A204.1 (cell line): ENCODE results near the gene CORO7.

Experiments
- FAIRE-seq: peaks from 2 replicates; lab custom pipeline; 2012; peaks lifted over from hg19 to GRCh38; lab: Jason Lieb, UNC

Gene CORO7

DNA sequence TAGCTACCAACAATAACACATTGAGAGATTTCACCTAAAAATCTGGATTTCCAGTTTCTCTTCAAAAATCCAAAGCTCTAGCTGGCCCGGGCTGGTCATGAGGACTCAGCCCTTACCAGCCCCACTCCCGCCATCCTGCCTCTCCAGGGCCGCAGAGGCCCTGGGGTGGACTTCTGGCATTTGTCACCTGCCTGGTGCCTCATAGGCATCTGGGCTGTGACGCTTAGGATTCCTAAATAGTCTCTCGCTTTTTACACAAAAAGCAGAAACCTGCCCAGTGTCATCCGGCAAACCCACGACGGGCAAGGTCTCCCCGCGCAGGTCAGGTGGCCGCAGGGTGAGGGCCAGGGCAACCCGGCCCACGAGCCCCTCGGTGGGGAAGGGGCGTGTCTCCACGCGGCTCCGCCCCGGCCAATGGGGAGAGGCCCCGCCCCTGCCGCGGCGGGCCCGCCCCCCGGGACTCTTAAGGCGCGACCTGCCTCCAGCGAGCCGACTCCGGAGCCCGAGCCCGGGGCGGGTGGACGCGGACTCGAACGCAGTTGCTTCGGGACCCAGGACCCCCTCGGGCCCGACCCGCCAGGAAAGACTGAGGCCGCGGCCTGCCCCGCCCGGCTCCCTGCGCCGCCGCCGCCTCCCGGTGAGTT is 44.9 kb downstream of the CORO7 start, which contains the start of gene VASN:
Gene VASN (plus strand): TSS at position 492 of the 644 bp plus-strand sequence. CDS start 9,030 bp downstream, outside the sequence.
- FAIRE-seq: no peak

- no peak for FAIRE-seq
Observed at GRCh38 chr16:4370570-4371356, 45.6 kb downstream of the CORO7 start.

DNA sequence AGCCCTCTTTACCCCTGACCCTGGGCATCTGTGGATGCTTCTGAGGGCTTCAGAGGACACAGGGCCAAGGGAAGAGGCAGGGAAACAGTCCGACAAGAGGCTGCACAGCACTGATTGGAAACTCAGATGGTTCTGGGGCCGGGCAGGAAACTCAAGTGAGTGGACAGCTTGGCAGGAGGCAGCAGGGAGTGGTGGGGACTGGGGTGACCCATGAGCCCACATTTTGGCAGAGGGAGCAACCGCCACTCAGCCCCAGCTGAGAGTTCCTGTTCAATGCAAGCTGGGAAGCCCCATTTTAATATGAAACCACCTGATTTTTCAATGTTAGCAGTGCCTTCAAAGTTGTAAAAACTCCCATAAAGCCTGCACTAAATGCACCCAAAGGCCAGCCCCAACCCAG is 46.2 kb downstream of the CORO7 start:
- FAIRE-seq: no peak

DNA sequence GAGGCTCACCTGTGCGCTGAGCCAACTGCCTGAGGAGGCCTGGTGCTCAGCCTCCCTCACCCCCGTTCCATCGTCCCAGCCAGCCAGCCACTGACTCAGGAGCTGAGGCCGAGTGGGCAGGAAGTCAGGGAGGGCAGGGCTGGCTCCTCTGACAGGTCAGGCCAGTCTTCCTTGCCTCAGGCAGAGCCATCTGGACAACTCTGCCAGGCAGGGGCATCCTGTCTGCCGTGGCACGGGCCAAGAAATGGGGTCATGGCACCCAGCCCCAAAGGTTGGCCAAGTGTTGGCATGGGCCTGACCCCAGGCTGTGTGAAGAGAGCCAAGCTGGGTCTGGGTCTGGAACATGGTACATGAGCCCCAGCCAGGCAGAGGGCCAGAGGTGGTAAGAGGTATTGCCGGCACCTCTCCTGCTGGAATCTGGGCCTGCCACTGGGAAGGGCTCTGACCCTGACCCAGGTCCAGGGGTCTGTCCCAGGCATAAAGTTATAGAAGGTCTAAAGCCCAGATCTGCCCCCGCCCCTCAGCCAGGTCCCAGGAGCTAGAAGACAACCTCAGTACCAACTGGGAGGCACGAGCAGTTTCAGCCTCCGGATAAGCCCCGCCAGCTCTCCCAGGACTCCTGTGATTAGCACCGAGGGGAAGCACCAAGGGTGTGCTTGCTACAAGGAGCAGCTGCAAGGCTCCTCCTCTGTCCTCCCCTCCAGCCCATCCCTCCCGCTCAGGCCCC is 47.2 kb downstream of the CORO7 start:
- no peak for FAIRE-seq

DNA sequence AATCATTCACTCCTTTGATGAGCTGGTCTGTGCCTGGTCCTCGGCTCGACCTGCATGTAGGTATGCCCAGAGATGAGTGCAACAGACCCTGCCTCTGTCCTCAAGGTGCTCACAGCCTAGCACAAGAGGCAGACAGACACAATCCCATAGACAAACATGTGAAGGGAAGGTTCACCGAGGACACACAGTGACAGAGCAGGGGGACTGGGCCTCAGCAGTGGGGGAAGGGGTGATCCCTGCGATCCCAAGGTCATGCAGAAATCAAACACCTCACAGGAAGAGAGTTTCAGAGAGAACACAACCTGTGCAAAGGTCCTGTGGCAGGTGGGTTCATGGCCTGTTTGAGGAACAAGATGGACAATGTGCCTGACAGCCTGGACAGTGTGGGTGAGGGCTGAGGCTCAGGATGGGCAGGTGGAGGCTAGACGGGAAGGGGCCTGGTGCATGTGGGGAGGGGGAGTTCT is 49.0 kb downstream of the CORO7 start:
- FAIRE-seq: no peak

- no peak for FAIRE-seq
Observed at GRCh38 chr16:4366016-4366415, 50.4 kb downstream of the CORO7 start.

GRCh38 chr16:4365615-4366014 is 50.8 kb downstream of the CORO7 start:
- no peak for FAIRE-seq

GRCh38 chr16:4365014-4365406 is 51.4 kb downstream of the CORO7 start:
- no peak for FAIRE-seq

DNA sequence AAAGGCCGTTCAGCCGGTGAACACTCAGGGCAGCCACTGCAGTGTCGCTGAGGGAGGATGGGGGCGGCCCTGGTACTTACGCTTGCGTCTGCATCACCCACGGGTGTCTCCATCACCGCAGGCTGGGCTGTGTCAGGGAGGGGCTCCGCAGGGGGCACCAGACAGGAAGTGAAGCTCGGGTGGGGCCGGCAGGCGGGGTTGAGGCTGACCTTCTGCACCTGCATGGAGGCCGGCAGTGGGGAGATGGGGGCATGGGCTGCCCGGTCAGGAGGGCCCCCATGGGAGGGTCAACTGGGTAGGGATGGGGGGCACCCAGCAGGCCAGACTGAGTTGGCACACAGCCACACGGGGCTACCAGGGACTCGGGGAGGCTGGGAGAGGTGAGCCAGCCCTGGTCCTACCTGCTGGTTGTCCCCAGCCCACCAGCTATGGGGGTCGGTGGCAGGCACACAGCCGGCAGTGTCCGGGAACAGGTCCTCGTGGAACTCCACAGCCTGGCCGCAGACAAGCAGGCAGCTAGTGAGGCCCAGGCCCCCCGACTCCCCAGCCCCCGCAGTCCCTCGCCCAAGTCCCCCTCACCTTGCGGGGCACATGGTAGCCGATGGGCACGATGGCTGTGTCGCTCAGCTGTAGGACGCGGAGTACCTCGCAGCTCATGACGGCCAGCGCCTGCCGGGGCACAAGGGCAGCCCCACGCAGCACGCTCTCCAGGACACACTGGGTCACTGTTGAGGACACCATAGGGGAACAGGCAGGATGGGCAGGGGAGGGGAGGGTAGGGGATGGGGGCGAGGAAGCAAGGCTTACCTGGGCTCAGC is 52.0 kb downstream of the CORO7 start:
- FAIRE-seq: no peak

DNA sequence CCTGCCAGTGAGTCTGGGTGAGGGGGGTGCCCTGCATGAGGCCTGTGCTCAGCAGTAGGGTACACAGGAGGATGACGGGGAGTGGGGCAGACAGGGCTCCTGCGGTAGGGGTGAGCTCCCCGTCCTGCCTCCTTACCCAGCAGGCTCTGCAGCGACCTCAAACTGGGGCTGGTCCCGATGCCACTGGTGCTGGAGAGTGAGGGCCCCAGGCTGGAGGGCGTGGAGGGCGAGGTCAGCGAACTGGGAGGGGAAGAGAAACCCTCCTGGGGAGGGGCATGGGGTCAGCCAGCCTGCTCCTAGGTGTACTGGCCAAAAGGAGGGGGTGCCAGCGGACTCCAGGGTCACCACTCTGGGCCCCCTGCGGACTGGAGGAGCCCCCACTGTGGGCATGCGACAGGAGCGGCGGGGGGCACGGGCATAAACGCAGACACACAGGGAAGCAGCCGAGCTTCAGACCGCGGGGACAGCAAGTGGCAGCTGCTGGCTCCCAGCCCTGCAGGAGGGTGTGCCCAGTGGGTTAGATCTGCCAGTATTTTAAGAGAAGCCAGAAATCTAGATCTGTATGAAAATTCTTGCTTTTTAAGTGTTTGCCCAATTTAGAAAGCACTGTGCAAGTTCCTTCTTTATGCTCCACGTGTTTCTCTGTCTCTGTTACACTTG is 53.8 kb downstream of the CORO7 start:
- no peak for FAIRE-seq

GRCh38 chr16:4361944-4362311 is 54.5 kb downstream of the CORO7 start:
- FAIRE-seq: no peak

GRCh38 chr16:4361033-4361943 is 55.1 kb downstream of the CORO7 start:
- no peak for FAIRE-seq

DNA sequence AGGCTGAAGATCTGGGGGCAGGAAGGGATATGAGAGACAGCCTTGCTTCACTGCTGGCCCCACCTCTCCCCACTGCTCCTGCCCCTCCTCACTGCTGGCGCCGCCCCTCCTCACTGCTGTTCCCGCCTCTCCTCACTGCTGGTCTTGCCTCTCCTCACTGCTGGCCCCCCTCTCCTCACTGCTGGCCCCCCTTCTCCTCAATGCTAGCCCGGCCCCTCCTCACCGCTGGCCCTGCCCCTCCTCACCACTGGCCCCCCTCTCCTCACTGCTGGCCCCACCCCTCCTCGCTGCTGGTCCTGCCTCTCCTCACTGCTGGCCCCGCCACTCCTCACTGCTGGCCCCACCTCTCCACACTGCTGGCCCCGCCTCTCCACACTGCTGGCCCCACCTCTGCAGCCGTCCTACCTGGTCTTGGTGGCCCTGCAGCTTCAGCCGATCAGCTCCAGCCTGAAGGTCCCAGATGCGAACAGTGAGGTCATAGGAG is 55.8 kb downstream of the CORO7 start:
- FAIRE-seq: no peak

DNA sequence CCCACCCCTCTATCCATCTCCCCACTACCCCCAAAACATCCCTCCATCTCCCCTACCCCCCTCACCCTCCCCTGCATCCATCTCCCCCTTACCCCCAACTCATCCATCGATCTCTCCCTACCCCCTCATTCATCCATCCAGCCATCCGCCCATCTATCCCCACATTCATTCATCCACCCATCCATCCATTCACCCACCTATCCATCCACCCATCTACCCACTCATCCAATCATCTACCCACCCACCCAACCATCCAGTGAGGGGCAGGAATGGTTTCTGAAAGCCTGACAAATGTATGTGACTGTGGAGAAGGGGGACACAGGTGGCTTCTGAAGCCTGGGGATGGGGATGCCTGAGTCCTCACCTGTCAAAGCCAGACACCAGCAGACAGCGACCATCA is 56.5 kb downstream of the CORO7 start:
- no peak for FAIRE-seq

DNA sequence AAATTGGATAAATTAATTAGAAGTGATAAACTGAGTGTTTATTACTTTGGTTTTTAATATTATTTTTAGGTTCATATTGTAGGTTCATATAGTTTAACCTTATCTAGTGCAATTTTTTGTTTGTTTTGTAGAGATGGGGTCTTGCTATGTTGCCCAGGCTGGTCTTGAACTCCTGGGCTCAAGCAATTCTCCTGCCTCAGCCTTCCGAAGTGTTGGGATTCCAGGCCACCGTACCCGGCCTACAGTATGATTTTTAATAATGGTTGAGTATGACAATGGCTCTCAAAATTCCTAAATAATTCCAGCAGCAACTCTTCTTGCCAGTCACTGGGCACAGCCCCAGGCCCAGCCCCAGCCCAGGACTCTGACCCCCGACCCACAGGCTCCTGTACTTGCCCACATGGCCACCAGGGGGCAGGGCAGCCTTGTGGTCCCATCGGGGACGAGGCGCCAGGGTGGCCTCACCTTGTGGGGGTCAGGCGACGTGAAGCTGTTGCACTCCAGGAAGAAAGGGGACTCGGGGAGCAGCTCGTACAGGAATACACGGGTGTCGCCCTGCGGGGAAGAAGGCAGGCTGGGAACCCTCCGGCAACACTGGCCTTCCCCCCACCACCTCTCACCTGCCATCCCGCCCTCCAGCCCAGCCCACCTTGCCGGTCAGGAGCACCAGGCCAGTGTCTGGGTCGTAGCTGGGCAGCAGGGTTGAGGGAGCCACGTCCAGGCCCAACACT is 57.4 kb downstream of the CORO7 start:
- FAIRE-seq: no peak

- FAIRE-seq: no peak
Observed at GRCh38 chr16:4358236-4358635, 58.2 kb downstream of the CORO7 start.

- no peak for FAIRE-seq
Observed at GRCh38 chr16:4356820-4357219, 59.6 kb downstream of the CORO7 start.

GRCh38 chr16:4354512-4355409 is 61.6 kb downstream of the CORO7 start:
- FAIRE-seq: no peak

GRCh38 chr16:4353675-4354074 is 62.7 kb downstream of the CORO7 start:
- no peak for FAIRE-seq
